CD4-positive, alpha-beta T cell (primary cell): ENCODE measurements around the gene ESPL1. TPM values are rescaled to one million over a fixed set of nuclear protein-coding genes. Genes with fewer than 3 reads are reported as not detected.
A peak's percentile ranks its signal among the peaks of the same experiment; 100 is the strongest.

ENCODE experiments used
- ATAC-seq: fragments of 200-7000 bp; cut with Tn5 transposase; one replicate; pipeline ENCODE4 v1.10.0; 2022; ENCODE audit warnings: mild to moderate bottlenecking; ENCODE audit not compliant: poor library complexity
- CTCF ChIA-PET: fragments of 350-600 bp; sonication (Branson Sonifier 250); formaldehyde crosslinking; loops from one replicate; lab custom pipeline; 2021; ENCODE audit warnings: antibody characterized with exemption, inconsistent platforms; lab: Charles Lee
- POLR2A ChIA-PET: fragments of 350-600 bp; sonication (Branson Sonifier 250); formaldehyde crosslinking; loops from one replicate; lab custom pipeline; 2021; ENCODE audit warnings: antibody characterized with exemption, inconsistent platforms; lab: Charles Lee
- DNase-seq, 14 experiments: peaks; one replicate each; pipeline ENCODE4 v3.0.0-alpha.2; 2013 to 2020; ENCODE audit warnings: mixed read lengths in 2 of 14
- H3K27ac ChIP-seq, 2 donors: one replicate each; pipeline versions ENCODE4 v1.5.1 to v1.7.0; 2013; ENCODE audit warnings: low read length in 2 of 2, low read depth in 1 of 2, mild to moderate bottlenecking in 1 of 2
- H3K27me3 ChIP-seq, 2 experiments: 1 replicate in 1 of 2; 2 replicates in 1 of 2; pipeline versions ENCODE4 v1.6.1 to v1.7.0; 2013; ENCODE audit warnings: low read length in 2 of 2, control low read depth in 1 of 2, mild to moderate bottlenecking in 1 of 2, moderate library complexity in 1 of 2; ENCODE audit not compliant: insufficient read depth in 2 of 2, control insufficient read depth in 1 of 2
- H3K36me3 ChIP-seq: one replicate; pipeline ENCODE4 v1.6.1; 2013; ENCODE audit warnings: low read length, control low read depth; ENCODE audit not compliant: insufficient read depth
- H3K4me1 ChIP-seq: one replicate; pipeline ENCODE4 v1.6.1; 2013; ENCODE audit warnings: low read length, control low read depth; ENCODE audit not compliant: insufficient read depth
- H3K4me3 ChIP-seq: one replicate; pipeline ENCODE4 v1.5.1; 2013; ENCODE audit warnings: mild to moderate bottlenecking, low read length, moderate library complexity
- H3K9me3 ChIP-seq, 2 experiments: 1 replicate in 1 of 2; 2 replicates in 1 of 2; pipeline versions ENCODE4 v1.6.1 to v1.7.0; 2013; ENCODE audit warnings: low read length in 2 of 2, mild to moderate bottlenecking in 2 of 2, control low read depth in 1 of 2, moderate library complexity in 1 of 2; ENCODE audit not compliant: control insufficient read depth in 1 of 2, insufficient read depth in 1 of 2
- H3K27ac Mint-ChIP-seq: one replicate; pipeline ENCODE4 v1.8.0; 2020; ENCODE audit warnings: mixed read lengths
- H3K27me3 Mint-ChIP-seq: one replicate; pipeline ENCODE4 v1.8.0; 2021; ENCODE audit warnings: mixed read lengths
- H3K36me3 Mint-ChIP-seq: one replicate; pipeline ENCODE4 v1.8.0; 2021; ENCODE audit warnings: low read depth, mixed read lengths
- H3K4me1 Mint-ChIP-seq: one replicate; pipeline ENCODE4 v1.8.0; 2021; ENCODE audit warnings: low read depth, mixed read lengths
- H3K4me3 Mint-ChIP-seq: one replicate; pipeline ENCODE4 v1.8.0; 2020; ENCODE audit warnings: mild to moderate bottlenecking, mixed read lengths
- H3K9me3 Mint-ChIP-seq: one replicate; pipeline ENCODE4 v1.8.0; 2020; ENCODE audit warnings: mixed read lengths
- intact Hi-C, 2 experiments: fragments of 100-400 bp; cut with DNase I in 1 of 2; cut with micrococcal nuclease in 1 of 2; formaldehyde crosslinking; loops; one replicate each; pipeline versions ENCODE4 v1.15.1 to v1.9.0; 2023 to 2025; cut with DNase I, micrococcal nuclease
- total RNA-seq, 174 experiments: library from RNA in 2 of 174; stranded (reverse) in 2 of 174; gene quantifications; one replicate each; pipeline ENCODE4 v1.2.3 and lab custom pipeline; 2021 to 2026
- TF ChIP-seq, protein P1 (sequence below): fragments of 200-600 bp; IDR thresholded peaks from one replicate; pipeline ENCODE4 v1.8.0; 2022; ENCODE audit warnings: antibody characterized with exemption, mild to moderate bottlenecking

ESPL1 gene
- total RNA-seq, 2 experiments from 2014 or later: 0.20 to 0.71 TPM

DNA sequence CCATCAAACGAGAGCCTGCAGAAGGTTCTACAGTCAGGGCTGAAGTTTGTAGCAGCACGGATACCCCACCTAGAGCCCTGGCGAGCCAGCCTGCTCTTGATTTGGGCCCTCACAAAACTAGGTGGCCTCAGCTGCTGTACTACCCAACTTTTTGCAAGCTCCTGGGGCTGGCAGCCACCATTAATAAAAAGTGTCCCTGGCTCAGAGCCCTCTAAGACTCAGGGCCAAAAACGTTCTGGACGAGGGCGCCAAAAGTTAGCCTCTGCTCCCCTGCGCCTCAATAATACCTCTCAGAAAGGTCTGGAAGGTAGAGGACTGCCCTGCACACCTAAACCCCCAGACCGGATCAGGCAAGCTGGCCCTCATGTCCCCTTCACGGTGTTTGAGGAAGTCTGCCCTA is 18.3 kb downstream of the ESPL1 start:
- no peak overlapping the region for H3K27ac Mint-ChIP-seq
- H3K9me3 Mint-ChIP-seq: no peaks in the 10 kb centered on the region

DNA sequence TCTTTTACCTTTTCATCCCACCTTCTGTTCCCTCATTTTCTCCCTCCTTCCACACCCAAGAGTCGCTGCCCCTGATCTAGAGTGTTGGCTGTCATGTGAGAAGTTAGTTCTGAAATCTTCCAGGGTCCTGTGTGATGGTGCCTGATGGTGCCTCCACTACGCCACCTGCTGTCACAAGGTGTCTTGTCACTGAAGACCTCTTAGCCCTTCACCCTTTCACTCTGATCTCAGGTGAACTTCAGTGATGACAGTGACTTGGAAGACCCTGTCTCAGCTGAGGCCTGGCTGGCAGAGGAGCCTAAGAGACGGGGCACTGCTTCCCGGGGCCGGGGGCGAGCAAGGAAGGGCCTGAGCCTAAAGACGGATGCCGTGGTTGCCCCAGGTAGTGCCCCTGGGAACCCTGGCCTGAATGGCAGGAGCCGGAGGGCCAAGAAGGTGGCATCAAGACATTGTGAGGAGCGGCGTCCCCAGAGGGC is 19.7 kb downstream of the ESPL1 start:
- CTCF ChIA-PET: interaction anchor here (0.6 to 4.4 kb wide), 5 partner anchors 23 to 128 kb away, joined by 3 to 15 read pairs (median 3); partner anchors contain the start of gene ITGB7
- POLR2A ChIA-PET: interaction anchor here (1.2 to 1.7 kb wide), 2 partner anchors 74 to 128 kb away, joined by 4 to 7 read pairs; no protein-coding TSS in a partner anchor
- peak overlapping the region; percentile 0 for H3K27ac Mint-ChIP-seq
- H3K27me3 ChIP-seq: no peaks in the 10 kb centered on the region
- no peak overlapping the region for H3K27ac ChIP-seq
- intact Hi-C loops: loop anchor here (1.0 to 5.0 kb wide), 5 partner anchors 35 to 220 kb away; a partner anchor contains a TSS
- DNase-seq (peak; percentile 60 to 88 (median 70)), ATAC-seq (peak; percentile 98)
- H3K4me1 Mint-ChIP-seq: peaks cover 5% of the 10 kb centered on the region
- no peaks in the 10 kb centered on the region for H3K9me3 ChIP-seq
- no peaks in the 10 kb centered on the region for H3K36me3 ChIP-seq
- H3K4me3 Mint-ChIP-seq: no peak overlapping the region
- H3K4me1 ChIP-seq: peaks cover 6% of the 10 kb centered on the region
- no peaks in the 10 kb centered on the region for H3K27me3 Mint-ChIP-seq
- no peaks in the 10 kb centered on the region for H3K36me3 Mint-ChIP-seq
- no peak overlapping the region for H3K4me3 ChIP-seq
- no peaks in the 10 kb centered on the region for H3K9me3 Mint-ChIP-seq
- TF ChIP-seq, protein P1, sequence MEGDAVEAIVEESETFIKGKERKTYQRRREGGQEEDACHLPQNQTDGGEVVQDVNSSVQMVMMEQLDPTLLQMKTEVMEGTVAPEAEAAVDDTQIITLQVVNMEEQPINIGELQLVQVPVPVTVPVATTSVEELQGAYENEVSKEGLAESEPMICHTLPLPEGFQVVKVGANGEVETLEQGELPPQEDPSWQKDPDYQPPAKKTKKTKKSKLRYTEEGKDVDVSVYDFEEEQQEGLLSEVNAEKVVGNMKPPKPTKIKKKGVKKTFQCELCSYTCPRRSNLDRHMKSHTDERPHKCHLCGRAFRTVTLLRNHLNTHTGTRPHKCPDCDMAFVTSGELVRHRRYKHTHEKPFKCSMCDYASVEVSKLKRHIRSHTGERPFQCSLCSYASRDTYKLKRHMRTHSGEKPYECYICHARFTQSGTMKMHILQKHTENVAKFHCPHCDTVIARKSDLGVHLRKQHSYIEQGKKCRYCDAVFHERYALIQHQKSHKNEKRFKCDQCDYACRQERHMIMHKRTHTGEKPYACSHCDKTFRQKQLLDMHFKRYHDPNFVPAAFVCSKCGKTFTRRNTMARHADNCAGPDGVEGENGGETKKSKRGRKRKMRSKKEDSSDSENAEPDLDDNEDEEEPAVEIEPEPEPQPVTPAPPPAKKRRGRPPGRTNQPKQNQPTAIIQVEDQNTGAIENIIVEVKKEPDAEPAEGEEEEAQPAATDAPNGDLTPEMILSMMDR: peak; percentile 81

More for the DNA sequence above, 18.3 kb downstream of the ESPL1 start:
- CTCF ChIA-PET: interaction anchor here (1.1 to 4.4 kb wide), 2 partner anchors 35 to 73 kb away, joined by 4 to 15 read pairs; no protein-coding TSS in a partner anchor
- intact Hi-C loops: loop anchor here in 1 of 2 experiments (5.0 kb wide), 2 partner anchors 34 to 219 kb away; a partner anchor contains a TSS
- ATAC-seq (no peak), DNase-seq (no peak)
- H3K27me3 Mint-ChIP-seq: no peaks in the 10 kb centered on the region
- Histone ChIP-seq H3K4me3 (no peak overlapping the region), H3K27me3 (no peaks in the 10 kb centered on the region), H3K27ac (no peak overlapping the region), H3K36me3 (no peaks in the 10 kb centered on the region), H3K9me3 (no peaks in the 10 kb centered on the region), H3K4me1 (peaks cover 6% of the 10 kb centered on the region)
- peaks cover 5% of the 10 kb centered on the region for H3K4me1 Mint-ChIP-seq
- no peaks in the 10 kb centered on the region for H3K36me3 Mint-ChIP-seq
- POLR2A ChIA-PET: interaction anchor here (0.8 to 1.1 kb wide), 2 partner anchors 13 to 79 kb away, joined by 3 read pairs; partner anchors contain the start of gene MYG1
- TF ChIP-seq, protein P1: no peak
- no peak overlapping the region for H3K4me3 Mint-ChIP-seq

DNA sequence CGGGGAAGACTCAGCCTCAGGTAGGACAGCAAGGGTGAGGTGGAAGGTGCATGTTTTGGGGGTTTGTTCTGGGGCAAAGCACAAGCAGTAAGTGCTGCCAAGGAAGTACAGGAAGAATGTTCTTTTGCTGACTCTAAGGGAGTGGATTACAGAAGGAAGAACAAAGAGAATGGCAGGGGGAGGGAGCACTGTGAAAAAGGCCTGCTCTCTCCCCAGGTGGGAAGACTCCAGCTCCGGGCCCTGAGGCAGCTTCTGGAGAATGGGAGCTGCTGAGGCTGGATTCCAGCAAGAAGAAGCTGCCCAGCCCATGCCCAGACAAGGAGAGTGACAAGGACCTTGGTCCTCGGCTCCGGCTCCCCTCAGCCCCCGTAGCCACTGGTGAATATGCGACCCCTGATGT is 20.2 kb downstream of the ESPL1 start:
- no peak for ATAC-seq
- POLR2A ChIA-PET: interaction anchor here (1.2 to 1.7 kb wide), 2 partner anchors 75 to 128 kb away, joined by 4 to 7 read pairs; no protein-coding TSS in a partner anchor
- Mint-ChIP-seq H3K9me3 (no peaks in the 10 kb centered on the region), H3K36me3 (no peaks in the 10 kb centered on the region), H3K4me3 (no peak overlapping the region), H3K4me1 (peaks cover 5% of the 10 kb centered on the region), H3K27me3 (no peaks in the 10 kb centered on the region), H3K27ac (peak overlapping the region; percentile 0)
- no peaks in the 10 kb centered on the region for H3K36me3 ChIP-seq
- DNase-seq: no peak
- intact Hi-C loops: loop anchor here in 1 of 2 experiments (2.0 to 5.0 kb wide), 3 partner anchors 36 to 221 kb away; a partner anchor contains a TSS
- no peaks in the 10 kb centered on the region for H3K9me3 ChIP-seq
- no peaks in the 10 kb centered on the region for H3K27me3 ChIP-seq
- peaks cover 6% of the 10 kb centered on the region for H3K4me1 ChIP-seq
- CTCF ChIA-PET: interaction anchor here (0.6 to 4.4 kb wide), 6 partner anchors 22 to 129 kb away, joined by 3 to 15 read pairs (median 3); partner anchors contain the start of genes AAAS and ITGB7
- TF ChIP-seq, protein P1: no peak
- no peak overlapping the region for H3K27ac ChIP-seq
- no peak overlapping the region for H3K4me3 ChIP-seq
